HG03460 (cell line): Measurements from ENCODE around the gene PEX6.
"Not testable (repeated sequence)": the region's sequence is repeated elsewhere in the genome, so short reads cannot be mapped to it uniquely, and the experiment has no call there.

Experiments
- ATAC-seq: cut with Tn5 transposase; IDR thresholded peaks from one replicate; pipeline ENCODE4 v1.9.1; 2021; ENCODE audit not compliant: unreplicated experiment

PEX6 gene

DNA sequence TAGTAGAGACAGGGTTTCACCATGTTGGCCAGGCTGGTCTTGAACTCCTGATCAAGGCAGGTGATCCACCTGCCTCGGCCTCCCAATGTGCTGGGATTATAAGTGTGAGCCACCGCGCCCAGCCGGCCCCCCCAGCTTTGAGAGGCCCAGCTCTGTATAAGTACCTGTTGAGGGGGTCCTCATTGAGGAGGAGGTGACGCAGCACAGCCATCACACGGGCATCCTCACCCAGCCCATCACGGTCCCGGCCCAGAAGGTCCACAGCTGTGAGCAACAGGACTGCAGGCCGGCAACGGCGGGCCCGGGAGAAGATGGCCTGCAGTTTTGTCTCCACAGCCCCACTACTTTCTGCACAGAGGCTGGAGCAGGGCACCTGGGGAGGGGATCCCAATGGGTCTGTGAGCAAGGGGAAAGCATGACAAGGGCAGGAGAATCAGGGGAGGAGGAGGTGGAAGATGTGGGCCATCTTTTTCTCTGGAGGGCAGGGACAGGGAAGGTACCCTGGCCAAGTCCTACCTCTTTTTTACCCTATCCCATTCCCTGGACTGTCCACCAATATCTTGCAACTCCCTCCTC is 10.8 kb downstream of the PEX6 start:
- no peak for ATAC-seq

DNA sequence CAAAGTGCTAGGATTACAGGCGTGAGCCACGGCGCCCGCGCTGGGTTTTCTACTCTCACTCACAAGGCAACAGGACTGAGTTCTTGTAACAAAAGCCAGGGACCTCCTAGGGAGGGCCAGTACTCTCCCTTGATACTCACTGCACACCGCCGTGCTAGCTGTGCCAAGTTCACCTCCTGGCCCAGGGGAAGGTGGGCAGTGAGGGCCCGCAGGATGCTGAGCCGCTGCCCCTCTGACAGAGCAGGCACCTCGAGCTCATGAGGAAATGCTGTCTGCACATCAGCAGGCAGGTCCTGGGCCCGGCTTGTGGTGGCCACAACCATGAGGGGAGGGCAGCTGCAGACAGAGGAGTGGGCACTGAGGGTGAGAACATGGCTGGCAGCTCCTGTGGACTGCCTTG is 11.8 kb downstream of the PEX6 start:
- no peak for ATAC-seq

DNA sequence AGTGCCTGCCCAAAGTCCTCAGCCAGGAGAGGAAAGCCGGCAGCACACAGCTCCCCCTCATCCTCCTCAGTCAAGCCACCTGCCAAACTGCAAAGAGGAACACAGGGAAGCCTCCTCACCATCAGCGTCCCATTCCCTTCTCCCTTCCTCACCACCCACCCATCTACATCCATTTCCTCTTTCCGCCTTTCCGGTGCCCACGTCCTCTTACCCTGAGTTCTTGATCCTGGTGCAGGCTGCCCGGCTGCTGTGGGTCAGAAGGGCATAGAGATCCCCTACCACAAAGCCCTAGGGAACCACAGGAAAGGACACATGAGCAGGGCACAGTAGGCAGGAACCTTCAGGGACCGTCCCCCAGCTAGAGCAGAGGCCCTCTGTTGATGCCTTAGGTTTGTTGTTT is 12.4 kb downstream of the PEX6 start:
- ATAC-seq, result no peak

DNA sequence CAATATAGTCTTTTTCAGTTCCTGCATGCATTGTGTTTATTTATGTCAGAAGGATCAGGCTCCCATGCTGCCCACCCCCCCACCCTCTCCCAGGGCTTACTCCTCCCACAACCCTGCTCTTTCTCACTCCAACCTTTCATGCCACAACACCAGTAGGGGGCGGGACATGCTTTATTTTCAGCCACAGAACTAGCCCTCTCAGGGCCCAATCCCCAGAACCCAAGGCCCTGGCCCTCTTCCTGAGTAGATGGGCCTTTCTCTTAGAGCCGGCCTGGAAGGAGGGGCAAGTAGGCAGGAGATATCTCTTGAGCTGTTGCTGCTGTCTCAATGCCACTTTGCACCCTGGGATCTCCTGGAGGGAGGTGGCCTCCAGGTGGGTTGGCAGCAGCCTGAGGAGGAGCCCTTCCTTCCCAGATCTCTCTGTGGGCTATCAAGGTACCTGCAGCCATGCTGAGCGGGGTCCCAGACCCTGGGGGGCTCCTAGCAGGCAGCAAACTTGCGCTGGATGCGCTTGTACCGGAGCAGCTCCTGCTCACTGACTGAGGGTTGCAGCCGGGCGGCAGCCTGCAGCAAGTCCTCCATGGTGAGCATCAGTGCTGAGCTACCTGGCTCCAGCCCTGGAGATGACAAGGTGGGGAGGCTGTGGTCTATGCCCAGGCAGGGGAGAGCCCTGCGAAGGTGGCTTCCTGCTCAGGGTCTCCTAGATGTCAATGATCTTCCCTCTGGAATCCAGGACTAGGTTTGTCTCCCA is 15.0 kb downstream of the PEX6 start:
- no peak for ATAC-seq

DNA sequence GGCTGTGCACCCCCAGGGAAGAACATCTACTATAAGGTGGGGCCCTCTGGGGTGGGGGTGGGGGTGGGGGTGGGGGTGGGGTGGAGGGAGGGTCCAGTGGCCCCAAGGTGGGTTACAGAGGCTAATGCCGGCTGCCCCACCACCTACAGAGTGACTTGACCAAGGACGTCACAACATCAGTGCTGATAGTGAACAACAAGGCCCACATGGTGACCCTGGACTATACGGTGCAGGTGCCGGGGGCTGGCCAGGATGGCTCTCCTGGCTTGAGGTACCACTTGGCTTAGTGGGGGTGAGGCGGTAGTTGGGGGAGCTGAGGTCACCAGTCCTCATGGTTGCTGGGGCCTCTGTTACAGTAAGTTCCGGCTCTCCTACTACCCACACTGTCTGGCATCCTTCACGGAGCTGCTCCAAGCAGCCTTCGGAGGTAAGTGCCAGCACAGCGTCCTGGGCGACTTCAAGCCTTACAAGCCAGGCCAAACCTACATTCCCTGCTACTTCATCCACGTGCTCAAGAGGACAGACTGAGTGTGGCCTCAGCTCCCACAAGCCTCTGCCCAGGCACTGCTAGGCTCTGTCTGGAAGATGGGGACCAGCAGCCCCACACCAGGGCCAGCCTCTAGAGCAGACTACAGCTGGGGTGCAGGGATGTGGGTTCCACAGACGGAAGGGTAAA is 15.7 kb downstream of the PEX6 start:
- ATAC-seq, result no peak

DNA sequence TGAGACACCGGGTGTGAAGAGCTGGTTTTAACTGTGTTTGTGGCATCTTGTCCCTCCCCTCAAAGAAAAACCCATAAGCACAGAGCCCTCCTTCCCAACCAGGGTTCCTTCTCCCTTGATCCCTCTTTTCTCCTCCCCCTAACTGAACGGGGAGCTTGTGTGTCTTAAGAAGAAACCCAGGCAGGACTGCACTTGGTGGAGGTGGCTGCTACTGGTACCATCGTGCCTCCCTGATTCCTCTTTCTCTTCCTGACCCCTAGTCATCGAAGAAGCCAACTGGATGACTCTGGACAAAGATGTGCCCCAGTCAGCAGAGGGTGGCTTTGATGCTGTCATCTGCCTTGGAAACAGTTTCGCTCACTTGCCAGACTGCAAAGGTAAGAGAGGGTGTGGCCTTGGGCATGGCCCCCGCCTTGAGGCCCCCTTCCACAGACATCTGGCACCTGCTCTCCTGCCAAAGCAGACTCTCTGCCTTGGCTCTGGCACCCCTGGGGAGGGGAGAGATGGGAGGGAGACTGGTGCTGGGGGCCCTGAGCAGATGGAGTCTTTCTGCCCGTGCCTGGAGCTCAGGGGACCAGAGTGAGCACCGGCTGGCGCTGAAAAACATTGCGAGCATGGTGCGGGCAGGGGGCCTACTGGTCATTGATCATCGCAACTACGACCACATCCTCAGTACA is 16.3 kb downstream of the PEX6 start:
- ATAC-seq, result no peak

DNA sequence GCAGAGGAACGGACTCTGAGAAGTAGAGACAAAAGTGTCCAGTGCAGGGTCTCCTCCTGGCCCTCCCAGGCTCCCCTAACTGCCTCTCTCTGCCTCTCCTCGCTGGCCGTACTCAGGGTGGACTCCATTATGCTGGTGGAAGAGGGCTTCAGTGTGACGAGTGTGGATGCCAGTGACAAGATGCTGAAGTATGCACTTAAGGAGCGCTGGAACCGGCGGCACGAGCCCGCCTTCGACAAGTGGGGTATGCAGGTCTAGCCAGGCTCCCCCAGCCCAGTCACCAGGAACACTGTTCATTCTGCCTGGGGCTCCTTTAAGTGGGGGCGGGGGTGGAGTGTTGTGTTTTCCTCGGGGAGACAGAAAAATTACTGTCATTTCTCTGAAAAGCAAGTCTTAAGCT is 16.9 kb downstream of the PEX6 start:
- no peak for ATAC-seq

DNA sequence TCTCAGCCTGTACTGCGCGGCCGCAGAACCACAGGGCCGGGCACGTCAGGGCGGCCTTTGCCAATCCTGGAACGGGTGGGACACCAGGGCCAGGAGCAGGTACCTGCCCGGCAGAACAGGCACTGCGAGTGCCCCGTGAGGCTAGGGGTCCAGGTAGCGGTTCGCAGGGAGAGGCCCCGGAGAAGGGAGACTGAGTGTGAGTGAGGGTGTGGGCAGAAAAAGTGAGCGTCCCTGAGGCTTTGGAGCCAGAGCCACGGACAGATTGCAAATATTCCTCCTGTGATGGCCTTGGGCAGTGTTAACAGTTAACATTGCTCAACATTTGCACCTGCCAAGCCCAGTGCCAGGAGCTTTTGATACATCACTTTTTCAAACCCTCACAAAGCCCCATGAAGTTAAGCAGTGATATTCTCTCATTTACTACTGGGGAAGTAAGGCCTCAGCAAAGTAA is 17.9 kb downstream of the PEX6 start:
- ATAC-seq, result no peak

DNA sequence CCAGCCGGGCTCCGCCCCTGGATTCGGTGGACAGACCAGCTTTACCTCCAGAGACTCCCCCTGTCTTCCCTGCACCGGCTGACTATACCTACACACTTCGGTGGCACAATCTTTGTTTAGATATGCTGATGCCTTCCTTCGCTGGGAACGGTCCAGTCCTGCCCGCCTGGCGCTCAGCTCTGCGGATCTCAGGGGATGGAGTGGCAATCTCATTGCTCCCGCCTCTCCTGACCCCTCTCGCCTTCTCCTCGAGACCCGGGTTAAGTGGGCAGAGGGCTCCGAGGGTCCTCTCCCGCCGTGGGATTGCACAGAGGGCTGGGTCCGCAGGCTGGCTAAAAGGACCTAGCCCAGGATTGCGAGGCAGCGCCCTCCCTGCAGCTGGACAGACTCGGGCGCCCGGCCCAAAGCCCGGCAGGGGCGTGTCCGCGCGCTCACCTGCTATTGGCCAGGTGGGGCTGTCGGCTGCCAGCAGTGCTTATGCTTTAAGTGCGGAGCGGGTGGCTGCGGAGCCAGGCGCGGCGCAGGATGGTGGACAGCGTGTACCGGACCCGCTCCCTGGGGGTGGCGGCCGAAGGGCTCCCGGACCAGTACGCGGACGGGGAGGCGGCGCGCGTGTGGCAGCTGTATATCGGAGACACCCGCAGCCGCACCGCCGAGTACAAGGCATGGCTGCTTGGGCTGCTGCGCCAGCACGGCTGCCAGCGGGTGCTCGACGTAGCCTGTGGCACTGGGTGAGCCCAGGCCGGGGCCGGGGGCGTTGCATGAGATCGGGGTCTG is 18.6 kb downstream of the PEX6 start, which contains the start of gene GNMT:
Gene GNMT, plus strand, starts transcription at position 512 of the 777 bp plus-strand sequence. Its CDS starts 14 bp downstream, at position 526.
- no peak for ATAC-seq

DNA sequence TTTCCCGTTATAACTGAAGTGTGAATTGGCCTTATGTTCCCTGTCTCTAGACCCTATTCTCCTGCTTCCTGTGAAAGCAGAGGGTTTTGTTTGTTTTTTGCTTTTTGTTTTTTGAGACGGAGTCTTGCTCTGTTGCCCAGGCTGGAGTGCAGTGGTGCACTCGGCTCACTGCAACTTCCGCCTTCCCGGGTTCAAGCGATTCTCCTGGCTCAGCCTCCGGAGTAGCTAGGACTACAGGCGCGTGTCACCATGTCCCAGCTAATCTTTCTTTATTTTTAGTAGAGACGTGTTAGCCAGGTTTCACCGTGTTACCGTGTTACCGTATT is 19.1 kb downstream of the PEX6 start:
- ATAC-seq, result no peak

DNA sequence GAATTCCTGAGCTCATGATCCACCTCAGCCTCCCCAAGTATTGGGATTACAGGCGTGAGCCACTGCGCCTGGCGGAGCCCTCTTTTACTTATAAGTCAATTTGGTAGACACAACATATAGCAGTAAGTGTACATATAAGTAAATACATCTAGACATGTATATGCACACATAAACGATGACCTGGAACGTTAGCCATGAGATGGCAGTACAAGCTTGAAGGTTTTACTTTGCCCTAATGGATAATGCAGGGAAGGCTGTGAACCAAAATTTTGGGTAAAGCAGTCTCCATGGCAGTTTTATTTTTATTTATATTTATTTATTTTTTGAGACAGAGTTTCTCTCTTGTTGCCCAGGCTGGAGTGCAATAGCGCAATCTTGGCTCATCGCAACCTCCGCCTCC is 20.9 kb downstream of the PEX6 start:
- no peak for ATAC-seq

DNA sequence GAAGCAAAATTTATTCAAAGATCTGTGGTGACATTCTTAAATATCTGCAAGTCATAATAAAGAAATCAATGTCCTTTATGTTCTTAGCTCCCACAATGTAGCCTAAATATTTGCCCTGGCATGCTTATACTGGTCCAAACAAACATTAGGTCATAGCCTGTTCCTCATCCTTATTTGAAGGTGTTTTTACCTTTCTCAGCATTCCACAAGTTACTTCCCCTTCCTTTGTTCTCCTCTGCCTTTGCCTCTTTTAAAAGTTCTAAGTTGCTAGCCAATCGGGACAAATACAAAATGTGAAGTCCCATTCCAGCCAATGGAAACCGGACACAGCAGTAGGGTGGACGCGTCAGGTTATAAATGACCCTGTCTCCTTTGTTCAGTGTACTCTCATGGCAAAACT is 24.6 kb downstream of the PEX6 start:
- not testable (repeated sequence) for ATAC-seq

DNA sequence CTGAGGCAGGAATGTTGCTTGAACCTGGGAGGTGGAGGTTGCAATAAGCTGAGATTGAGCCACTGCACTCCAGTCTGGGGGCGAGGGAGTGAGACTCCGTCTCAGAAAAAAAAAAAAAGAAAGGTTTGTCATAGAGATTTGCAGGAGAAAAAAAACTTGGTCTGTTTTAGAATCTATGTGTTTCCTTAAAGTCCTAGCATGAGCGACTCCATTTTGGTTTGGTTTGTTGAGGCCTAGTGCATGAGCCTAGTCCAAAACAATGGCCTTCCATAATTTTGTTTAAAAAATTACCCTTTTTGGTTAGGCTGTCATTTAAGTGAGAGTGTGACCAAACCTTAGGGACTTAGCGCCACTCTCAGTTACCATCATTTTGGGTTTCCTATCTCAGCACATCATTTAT is 26.6 kb downstream of the PEX6 start:
- no peak for ATAC-seq

DNA sequence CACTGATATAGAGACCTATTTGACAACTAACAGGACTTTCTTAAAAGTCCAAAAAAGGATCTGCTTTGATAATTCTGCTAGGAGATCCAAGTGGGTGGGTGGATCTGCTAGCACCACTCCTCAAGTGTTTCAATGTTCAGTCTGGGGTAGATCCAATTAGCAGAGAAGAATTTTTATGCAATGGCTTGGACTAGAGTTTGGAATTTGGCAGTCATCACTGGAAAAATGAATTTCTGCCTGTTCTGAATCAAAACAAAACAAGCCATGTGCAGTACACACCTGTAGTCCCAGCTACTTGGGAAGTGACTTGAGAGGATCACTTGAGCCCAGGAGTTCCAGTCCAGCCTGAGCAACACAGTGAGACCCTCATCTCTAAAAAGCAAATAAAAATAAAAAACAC is 31.0 kb downstream of the PEX6 start:
- no peak for ATAC-seq

DNA sequence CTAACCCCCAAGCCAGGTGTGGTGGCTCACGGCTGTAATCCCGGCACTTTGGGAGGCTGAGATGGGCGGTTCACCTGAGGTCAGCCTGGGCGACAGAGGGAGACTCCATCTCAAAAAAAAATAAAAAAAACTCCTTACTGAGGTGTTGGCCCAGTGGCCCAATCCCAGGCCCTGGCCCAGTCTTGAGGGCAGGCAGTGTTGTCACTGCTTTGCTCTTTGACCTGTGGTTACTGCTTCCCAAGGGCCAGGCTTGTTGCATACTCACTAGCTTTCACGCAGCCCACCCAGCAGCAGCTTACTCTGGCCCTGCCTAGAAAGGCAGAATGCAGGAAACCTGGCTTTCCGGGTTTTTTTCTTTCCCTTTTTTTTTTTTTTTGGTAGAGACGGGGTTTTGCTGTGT is 36.5 kb downstream of the PEX6 start:
- no peak for ATAC-seq

DNA sequence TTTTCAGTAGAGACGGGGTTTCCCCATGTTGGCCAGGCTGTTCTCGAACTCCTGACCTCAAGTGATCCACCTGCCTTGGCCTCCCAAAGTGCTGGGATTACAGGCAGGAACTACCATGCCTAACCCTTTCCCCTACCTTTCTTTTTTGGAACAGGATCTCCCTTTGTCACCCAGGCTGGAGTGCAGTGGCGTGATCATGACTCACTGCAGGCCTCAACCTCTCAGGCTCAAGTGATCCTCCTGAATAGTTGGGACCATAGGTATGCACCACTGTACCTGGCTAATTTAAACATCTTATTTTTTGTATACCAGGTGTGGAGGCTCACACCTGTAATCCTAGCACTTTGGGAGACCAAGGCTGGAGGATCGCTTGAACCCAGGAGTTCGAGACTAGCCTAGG is 37.6 kb downstream of the PEX6 start:
- not testable (repeated sequence) for ATAC-seq

DNA sequence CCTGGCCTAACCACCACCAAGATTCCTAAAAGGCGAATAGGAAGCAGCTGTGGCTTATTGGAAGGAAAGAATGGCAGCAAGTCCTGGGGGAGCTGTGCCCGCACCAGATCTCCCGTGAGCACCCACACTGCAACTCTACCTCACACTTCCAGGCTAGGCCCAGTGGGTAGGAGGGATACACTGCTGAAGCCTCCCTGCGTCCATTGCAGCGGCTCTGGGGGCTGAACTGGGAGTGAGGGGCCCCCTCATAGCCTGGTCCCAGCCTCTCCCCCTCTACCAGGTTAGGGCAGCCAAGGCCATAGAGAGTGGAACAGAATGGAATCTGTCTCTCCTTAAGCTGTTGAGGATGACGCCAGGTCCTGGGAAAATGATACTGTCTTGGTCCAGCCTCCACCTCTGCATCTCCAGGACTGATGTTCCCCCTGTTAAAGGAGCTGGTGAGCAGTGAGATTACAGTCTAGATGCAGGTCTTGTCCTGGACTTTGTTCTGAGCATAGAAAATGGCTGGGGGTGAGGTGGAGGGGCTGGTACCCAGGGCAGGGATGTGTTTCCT is 38.4 kb downstream of the PEX6 start:
- no peak for ATAC-seq

DNA sequence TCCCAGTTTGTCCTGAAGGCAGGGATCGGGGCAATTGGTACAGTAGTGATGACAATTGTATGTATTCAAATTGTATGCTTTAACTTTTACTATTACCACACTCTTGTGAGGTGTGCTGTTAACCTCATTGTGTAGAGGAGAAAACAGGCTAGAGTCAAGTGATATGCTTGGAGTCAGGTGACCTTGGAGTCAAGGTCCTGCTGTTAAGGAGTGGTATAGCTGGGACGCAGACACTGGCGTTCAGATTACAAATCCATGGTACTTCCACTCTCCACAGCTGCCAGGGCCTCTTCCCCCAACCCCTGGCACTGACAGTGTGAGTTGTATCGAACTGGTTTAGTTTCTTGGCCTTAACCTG is 39.2 kb downstream of the PEX6 start:
- no peak for ATAC-seq

DNA sequence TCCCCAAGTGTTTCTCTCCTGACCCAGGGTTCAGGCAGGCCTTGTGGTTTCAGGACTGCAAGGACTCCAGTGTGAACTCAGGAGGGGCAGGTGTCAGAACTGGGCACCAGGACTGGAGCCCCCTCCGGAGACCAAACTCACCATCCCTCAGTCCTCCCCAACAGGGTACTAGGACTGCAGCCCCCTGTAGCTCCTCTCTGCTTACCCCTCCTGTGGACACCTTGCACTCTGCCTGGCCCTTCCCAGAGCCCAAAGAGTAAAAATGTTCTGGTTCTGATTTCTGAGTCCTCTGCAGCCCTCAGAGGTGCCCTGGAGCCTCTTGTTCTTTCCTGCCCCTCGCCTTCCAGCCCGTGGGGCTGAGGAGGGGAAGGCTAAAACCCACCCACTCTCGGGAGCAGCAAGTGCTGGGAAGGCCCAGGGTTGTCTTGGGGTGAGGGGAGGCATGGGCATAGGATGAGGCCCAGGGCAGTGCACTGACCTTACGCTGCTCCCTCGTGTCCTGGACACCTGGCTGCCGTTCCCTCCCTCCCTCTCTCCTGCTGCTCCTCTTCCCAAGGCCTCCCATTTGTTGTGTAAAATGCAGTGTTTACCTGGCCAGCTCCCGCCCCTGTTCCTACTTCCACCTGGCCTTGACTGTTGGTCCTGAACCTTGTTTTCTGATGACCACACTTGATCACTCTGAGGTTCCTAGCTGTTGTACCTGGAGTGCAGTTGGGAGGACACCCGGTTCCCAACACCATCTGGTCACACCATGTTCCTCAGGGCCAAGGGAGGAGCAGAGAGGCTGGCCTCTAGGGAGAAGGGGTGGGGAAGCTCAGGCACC is 39.8 kb downstream of the PEX6 start:
- no peak for ATAC-seq

DNA sequence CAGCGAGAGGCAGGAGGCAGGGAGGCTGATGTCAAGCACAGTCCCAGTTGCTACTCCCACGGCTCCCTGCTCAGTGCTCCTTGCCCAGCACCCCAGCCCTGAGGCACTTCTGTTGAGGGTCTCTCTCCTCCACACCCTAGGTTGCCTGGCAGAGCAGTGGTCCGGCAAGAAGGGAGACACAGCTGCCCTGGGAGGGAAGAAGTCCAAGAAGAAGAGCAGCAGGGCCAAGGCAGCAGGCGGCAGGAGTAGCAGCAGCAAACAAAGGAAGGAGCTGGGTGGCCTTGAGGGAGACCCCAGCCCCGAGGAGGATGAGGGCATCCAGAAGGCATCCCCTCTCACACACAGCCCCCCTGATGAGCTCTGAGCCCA is 40.6 kb downstream of the PEX6 start:
- no peak for ATAC-seq
